ENCODE data around the gene FSHR.

DNA sequence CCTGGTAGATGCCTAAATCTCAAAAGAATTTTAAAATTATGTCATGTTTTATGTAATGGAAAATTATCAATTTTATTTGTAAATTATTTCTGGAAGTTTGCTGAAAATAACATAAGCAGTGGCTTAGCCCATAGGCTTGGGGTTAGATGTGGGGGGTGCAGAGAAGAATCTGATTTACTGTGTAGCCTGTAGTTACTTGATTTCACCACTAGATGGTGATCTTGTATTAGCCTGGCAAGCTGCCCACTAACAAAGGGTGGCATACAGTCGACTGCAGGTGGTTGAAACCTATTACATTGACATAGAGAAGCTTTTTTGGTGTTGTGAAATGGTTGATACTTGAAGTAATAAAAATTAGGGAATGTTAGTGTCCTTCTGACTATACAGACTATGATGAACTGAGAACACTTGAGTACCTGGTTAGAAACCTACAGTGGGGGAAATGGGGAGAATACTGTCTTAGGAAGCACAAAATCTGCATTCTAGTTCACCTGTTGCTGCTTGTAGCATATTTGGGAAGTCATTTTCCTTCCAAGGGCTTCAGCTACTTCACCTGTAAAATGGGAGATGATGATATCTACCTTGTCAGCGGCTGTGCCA lies 207.8 kb downstream of the FSHR start:
- TF ChIP-seq CTCF (IDR thresholded peaks at IDR 0.05; ENCODE audit: low read depth, low read length, missing input control), result peak; percentile 94
- TF ChIP-seq EGR1 (IDR thresholded peaks at IDR 0.05; ENCODE audit: low read depth in 2 of 2), result no peak
- no peak for TF ChIP-seq TAF1 (conservative IDR thresholded peaks at IDR 0.05)
- peak; percentile 98 to 99 for TF ChIP-seq RAD21 (IDR thresholded peaks at IDR 0.05)
- TF ChIP-seq REST (IDR thresholded peaks at IDR 0.05), result no peak
